HepG2 (cell line): ENCODE data around the gene FKBP5. TPM values are rescaled to one million over a fixed set of nuclear protein-coding genes. Genes with fewer than 3 reads are reported as not detected.

ENCODE experiments used
- ATAC-seq: fragments of 200-7000 bp; cut with Tn5 transposase; 3 replicates; pipeline ENCODE4 v1.9.1; 2020; ENCODE audit warnings: mild to moderate bottlenecking, moderate library complexity
- BruUV-seq: library from RNA; stranded (reverse); fragments of 400-500 nt; replicated peaks from 2 replicates; lab custom pipeline; 2021; lab: Mats Ljungman, UMichigan
- CTCF ChIA-PET: fragments of 300-600 bp; formaldehyde crosslinking; extraction: SDS; loops from one replicate; lab custom pipeline; 2021; ENCODE audit warnings: low total read pairs, inconsistent platforms, low intra/inter-chr PET ratio; lab: Yijun Ruan, JAX
- POLR2A ChIA-PET: fragments of 350-600 bp; sonication (Branson Sonifier 250); formaldehyde crosslinking; loops from one replicate; lab custom pipeline; 2020; ENCODE audit warnings: antibody characterized with exemption, inconsistent platforms; lab: Yijun Ruan, JAX
- DNase-seq: peaks from one replicate; pipeline ENCODE4 v3.0.0-alpha.2; 2015; ENCODE audit warnings: low spot score
- FAIRE-seq: peaks from 3 replicates; lab custom pipeline; 2011; peaks lifted over from hg19 to GRCh38; lab: Jason Lieb, UNC
- H2AFZ ChIP-seq: one replicate; pipeline ENCODE4 v1.6.1; 2011; ENCODE audit warnings: low read length, inconsistent platforms
- H3K27ac ChIP-seq: fragments of 300-600 bp; 3 replicates; pipeline ENCODE4 v1.8.0; 2011; ENCODE audit warnings: mixed run types, mild to moderate bottlenecking, mixed read lengths, low read length, inconsistent platforms; ENCODE audit not compliant: insufficient read depth; ENCODE audit errors: extremely low read length
- H3K27me3 ChIP-seq, 2 experiments: fragments of 200-600 bp in 1 of 2; 2 replicates in 1 of 2; 3 replicates in 1 of 2; pipeline versions ENCODE4 v1.6.0 to v1.8.0; 2011; ENCODE audit warnings: low read length in 2 of 2, mild to moderate bottlenecking in 2 of 2, moderate library complexity in 2 of 2, inconsistent platforms in 1 of 2; ENCODE audit not compliant: insufficient read depth in 2 of 2, control insufficient read depth in 1 of 2
- H3K36me3 ChIP-seq, 2 experiments: fragments of 200-600 bp in 1 of 2; replicated peaks in 1 of 2; 2 replicates in 1 of 2; 3 replicates in 1 of 2; pipeline versions ENCODE4 v1.5.1 to v1.8.0; 2011; ENCODE audit warnings: low read length in 2 of 2, inconsistent platforms in 1 of 2; ENCODE audit not compliant: insufficient read depth in 2 of 2, control insufficient read depth in 1 of 2
- H3K4me1 ChIP-seq: 2 replicates; pipeline ENCODE4 v1.5.1; 2012; ENCODE audit warnings: low read length, inconsistent platforms; ENCODE audit not compliant: insufficient read depth
- H3K4me2 ChIP-seq: 2 replicates; pipeline ENCODE4 v1.6.0; 2011; ENCODE audit warnings: low read depth, low read length, inconsistent platforms
- H3K4me3 ChIP-seq, 3 experiments: fragments of 200-600 bp in 1 of 3; sonication (generic), shearing (Covaris generic) in 1 of 3; replicated peaks in 1 of 3; 2 replicates each; pipeline ENCODE4 v1.5.1; 2011 to 2016; ENCODE audit warnings: low read length in 3 of 3, inconsistent platforms in 2 of 3, low read depth in 2 of 3, mild to moderate bottlenecking in 2 of 3, control low read depth in 1 of 3, mixed read lengths in 1 of 3; ENCODE audit not compliant: insufficient read depth in 1 of 3
- H3K79me2 ChIP-seq: one replicate; pipeline ENCODE4 v1.6.1; 2011; ENCODE audit warnings: low read length, inconsistent platforms; ENCODE audit not compliant: insufficient read depth
- H3K9ac ChIP-seq: 2 replicates; pipeline ENCODE4 v1.6.0; 2011; ENCODE audit warnings: mild to moderate bottlenecking, low read depth, low read length, inconsistent platforms; ENCODE audit not compliant: insufficient read depth
- H3K9me3 ChIP-seq: 2 replicates; pipeline ENCODE4 v1.5.1; 2012; ENCODE audit warnings: mild to moderate bottlenecking, low read length
- H4K20me1 ChIP-seq: 2 replicates; pipeline ENCODE4 v1.6.0; 2011; ENCODE audit warnings: inconsistent platforms, mild to moderate bottlenecking, low read length, moderate library complexity; ENCODE audit not compliant: insufficient read depth
- CTCF ChIP-seq: sonication (generic); formaldehyde crosslinking; IDR thresholded peaks from 2 replicates; pipeline ENCODE4 v1.5.0; 2020; ENCODE audit warnings: mild to moderate bottlenecking, missing genetic modification reagents, moderate library complexity
- ELF4 ChIP-seq: sonication (generic); formaldehyde crosslinking; IDR thresholded peaks from 2 replicates; pipeline ENCODE4 v1.5.0; 2020; ENCODE audit warnings: missing genetic modification reagents, mild to moderate bottlenecking, moderate library complexity, borderline replicate concordance
- MIER2 ChIP-seq: IDR thresholded peaks from 2 replicates; pipeline ENCODE4 v1.6.1; 2016; ENCODE audit warnings: missing biosample characterization, missing genetic modification reagents
- NRL ChIP-seq: sonication (generic); formaldehyde crosslinking; IDR thresholded peaks from 2 replicates; pipeline ENCODE4 v1.5.0; 2020; ENCODE audit warnings: missing genetic modification reagents, mild to moderate bottlenecking, moderate library complexity, borderline replicate concordance
- RAD21 ChIP-seq: fragments of 450-650 bp; formaldehyde crosslinking; IDR thresholded peaks from 2 replicates; pipeline ENCODE4 v1.5.0; 2020; ENCODE audit warnings: mild to moderate bottlenecking
- RORA ChIP-seq: sonication (generic); formaldehyde crosslinking; IDR thresholded peaks from 2 replicates; pipeline ENCODE4 v1.5.0; 2020; ENCODE audit warnings: mild to moderate bottlenecking, missing genetic modification reagents, moderate library complexity
- SNAPC4 ChIP-seq: sonication (generic); formaldehyde crosslinking; IDR thresholded peaks from 2 replicates; pipeline ENCODE4 v1.4.0; 2020; ENCODE audit warnings: mild to moderate bottlenecking, missing genetic modification reagents
- SRY ChIP-seq: sonication (generic); formaldehyde crosslinking; IDR thresholded peaks from 2 replicates; pipeline ENCODE4 v1.8.0; 2022; ENCODE audit warnings: mild to moderate bottlenecking, missing genetic modification reagents
- ZNF18 ChIP-seq: sonication (generic); formaldehyde crosslinking; IDR thresholded peaks from 2 replicates; pipeline ENCODE4 v1.8.0; 2022; ENCODE audit warnings: mild to moderate bottlenecking, missing genetic modification reagents; ENCODE audit not compliant: insufficient replicate concordance
- ZNF768 ChIP-seq: sonication (generic); formaldehyde crosslinking; IDR thresholded peaks from 2 replicates; pipeline ENCODE4 v1.4.0; 2020; ENCODE audit warnings: missing genetic modification reagents
- ZSCAN29 ChIP-seq: sonication (generic); formaldehyde crosslinking; conservative IDR thresholded peaks from 2 replicates; pipeline ENCODE4 v1.4.0; 2020; ENCODE audit warnings: mild to moderate bottlenecking, missing genetic modification reagents
- WGBS: methylation state at CpG from one replicate; pipeline ENCODE4 v1.1.6; 2017; ENCODE audit warnings: low lambda C conversion rate; 5-methylcytosine and 5-hydroxymethylcytosine counted together
- in situ Hi-C: cut with HindIII; loops from 2 replicates; pipeline ENCODE4 v1.10.0; 2017; ENCODE audit warnings: low pct_unique_long_range_greater_than_20kb; ENCODE audit not compliant: extremely low pct_ligation_motif_present
- intact Hi-C: fragments of 100-400 bp; cut with micrococcal nuclease; formaldehyde crosslinking; loops from one replicate; pipeline ENCODE4 v1.10.0; 2022; ENCODE audit not compliant: unreplicated experiment
- polyA plus RNA-seq, 8 experiments: library from polyadenylated mRNA; depleted of rRNA in 3 of 8; stranded (reverse) in 7 of 8; unstranded in 1 of 8; fragments of >200 nt; fragmentation: Illumina TruSeq in 4 of 8; extraction: Trizol in 4 of 8; gene quantifications; 2 replicates each; pipeline versions ENCODE4 v1.2.1 to v1.2.3, GENCODE V29; 2011 to 2016; ENCODE audit warnings: low read depth in 4 of 8, missing spikeins in 1 of 8, mixed read lengths in 1 of 8; ENCODE audit not compliant: insufficient read depth in 1 of 8
- total RNA-seq, 5 experiments: library from RNA; depleted of rRNA; stranded (reverse); fragments of >200 nt; fragmentation: Illumina TruSeq; extraction: Trizol; gene quantifications; 2 replicates each; pipeline ENCODE4 v1.2.3, GENCODE V29; 2016; ENCODE audit warnings: low read depth in 1 of 5

Gene FKBP5
- total and polyA plus RNA-seq, 2 of the 13 experiments (the other 11 are each of a cell fraction or from before 2014, with no cell fraction given), result 8.0 to 17.4 TPM

GRCh38 chr6:35736982-35737412 is 48.3 kb upstream of the FKBP5 start, which contains the start of gene ARMC12 (continued):
- peak; percentile 30; the same call in 1 of the 2 replicates for TF ChIP-seq NRL (CRISPR knock-in tag)
- TF ChIP-seq RORA (CRISPR knock-in tag), result no peak
- no peak for TF ChIP-seq MIER2 (CRISPR knock-in tag)
- TF ChIP-seq ZSCAN29, result 0 out of 2 replicates have a peak, but pooled peaks have one; percentile 12
- no peak for TF ChIP-seq ZNF768 (CRISPR knock-in tag)
- 0 out of 2 replicates have a peak, but pooled peaks have one; percentile 46 for TF ChIP-seq SRY

DNA sequence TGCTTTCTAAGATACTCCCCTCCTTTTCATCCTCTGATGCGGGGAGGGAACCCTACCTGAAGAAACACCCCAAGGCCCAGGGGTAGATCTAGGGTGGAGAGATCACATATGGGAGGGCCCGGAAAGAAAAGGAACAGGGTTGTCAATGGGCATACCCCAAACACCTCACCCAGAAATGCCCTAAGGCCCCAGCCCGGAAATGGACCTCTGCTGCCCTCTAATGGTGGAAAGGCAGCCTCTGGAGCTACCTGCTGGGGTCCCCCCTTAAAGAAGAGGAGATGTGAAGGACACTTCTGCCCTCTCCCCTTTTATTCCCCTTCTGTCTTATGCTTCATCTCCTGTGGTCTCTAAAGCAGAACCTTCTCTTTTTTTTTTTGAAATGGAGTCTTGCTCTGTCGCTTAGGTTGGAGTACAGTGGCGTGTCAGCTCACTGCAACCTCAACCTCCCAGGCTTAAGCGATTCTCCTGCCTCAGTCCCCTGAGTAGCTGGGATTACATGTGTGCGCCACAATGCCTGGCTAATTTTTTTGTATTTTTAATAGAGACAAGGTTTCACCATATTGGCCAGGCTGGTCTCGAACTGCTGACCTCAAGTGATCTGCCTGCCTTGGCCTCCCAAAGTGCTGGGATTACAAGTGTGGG is 47.7 kb upstream of the FKBP5 start:
- H3K27me3 ChIP-seq, result no peaks in the 10 kb centered on the region
- ChIA-PET POLR2A (interaction anchor here (1.2 to 2.1 kb wide), 4 partner anchors 9 to 151 kb away, joined by 4 to 16 read pairs (median 6); no protein-coding TSS in a partner anchor), CTCF (interaction anchor here (1.3 to 5.0 kb wide), 2 partner anchors 112 to 153 kb away, joined by 4 to 131 read pairs; no protein-coding TSS in a partner anchor)
- H3K9me3 ChIP-seq, result no peaks in the 10 kb centered on the region
- WGBS, result 40% methylated on average over 8 of the region's 8 CpGs
- ATAC-seq (peak; percentile 37), FAIRE-seq (no peak), DNase-seq (peak; percentile 60)
- no TSS peak for BruUV-seq
- no peak overlapping the region for H3K9ac ChIP-seq
- peaks cover 71% of the 10 kb centered on the region for H3K4me1 ChIP-seq
- peak overlapping the region; percentile 7; the same call in 1 of the 2 replicates for H3K4me2 ChIP-seq
- H3K4me3 ChIP-seq, result no peak overlapping the region
- no peak overlapping the region for H3K27ac ChIP-seq
- no peaks in the 10 kb centered on the region for H3K79me2 ChIP-seq
- no peaks in the 10 kb centered on the region for H4K20me1 ChIP-seq
- in situ Hi-C loops (loop anchor here (5.0 to 10.0 kb wide), 2 partner anchors 154 to 422 kb away; no protein-coding TSS in a partner anchor), intact Hi-C loops (loop anchor here (2.0 to 10.0 kb wide), 2 partner anchors 48 to 442 kb away; partner anchors contain the start of genes DEF6 and FKBP5)
- no peak overlapping the region for H2AFZ ChIP-seq
- no peaks in the 10 kb centered on the region for H3K36me3 ChIP-seq
- TF ChIP-seq SNAPC4 (CRISPR knock-in tag) (no peak), ELF4 (CRISPR knock-in tag) (no peak), ZNF18 (CRISPR knock-in tag) (peak; percentile 32), CTCF (CRISPR knock-in tag) (peak; percentile 95), RAD21 (peak; percentile 89)
